HG03159 (cell line): ENCODE results near the gene TAS2R60.
"Not testable (repeated sequence)": the region's sequence is repeated elsewhere in the genome, so short reads cannot be mapped to it uniquely, and the experiment has no call there.

Source experiments
- ATAC-seq: cut with Tn5 transposase; IDR thresholded peaks from one replicate; pipeline ENCODE4 v1.9.1; 2021; ENCODE audit warnings: mild to moderate bottlenecking, moderate library complexity; ENCODE audit not compliant: unreplicated experiment

TAS2R60 gene

DNA sequence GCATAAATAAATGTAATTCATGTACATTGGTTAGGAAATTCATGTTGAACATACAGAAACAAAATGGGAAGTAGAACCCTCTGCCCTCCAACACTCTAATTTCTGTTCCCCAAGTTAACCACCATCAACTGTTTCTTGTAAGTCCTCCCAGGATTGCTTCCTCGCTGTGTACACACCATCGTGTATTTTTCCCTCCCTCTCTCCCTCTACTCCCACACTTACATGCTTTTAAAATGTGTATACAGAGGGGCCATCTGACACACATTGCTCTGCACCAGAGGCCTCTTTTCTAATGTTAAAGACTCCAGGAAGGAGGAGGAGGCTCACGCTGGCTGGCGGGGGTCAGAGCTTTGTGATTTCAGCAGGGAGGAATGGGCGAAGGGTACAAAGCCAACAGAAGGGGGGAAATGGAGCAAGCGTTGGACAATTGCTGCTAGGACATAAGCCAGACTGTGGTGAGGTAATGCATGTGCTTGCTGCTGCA is 32.7 kb upstream of the TAS2R60 start:
- no peak for ATAC-seq

GRCh38 chr7:143411976-143412708 is 31.1 kb upstream of the TAS2R60 start:
- no peak for ATAC-seq

DNA sequence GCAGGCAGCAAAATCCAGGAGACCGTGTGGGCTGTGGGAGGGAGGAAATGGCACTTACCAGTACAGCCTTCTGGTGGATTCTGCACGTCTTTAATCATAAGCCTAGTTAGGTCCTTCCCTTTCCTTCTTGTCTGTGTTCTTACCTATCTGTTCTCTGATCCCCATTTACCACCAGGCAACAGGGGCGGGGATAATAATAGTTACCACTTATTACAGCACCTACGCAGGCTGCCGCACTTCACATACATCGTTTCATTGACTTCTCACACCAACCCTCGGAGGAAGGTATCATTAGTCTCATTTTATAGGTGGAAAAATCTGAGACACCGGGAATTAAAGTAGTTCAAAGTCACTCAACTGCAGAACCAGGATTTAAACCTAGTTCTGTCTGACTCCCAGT is 30.1 kb upstream of the TAS2R60 start:
- no peak for ATAC-seq

- not testable (repeated sequence) for ATAC-seq
These were observed 28.0 kb upstream of the TAS2R60 start for GRCh38 chr7:143415209-143415608.

GRCh38 chr7:143415742-143416397 is 27.4 kb upstream of the TAS2R60 start:
- no peak for ATAC-seq

DNA sequence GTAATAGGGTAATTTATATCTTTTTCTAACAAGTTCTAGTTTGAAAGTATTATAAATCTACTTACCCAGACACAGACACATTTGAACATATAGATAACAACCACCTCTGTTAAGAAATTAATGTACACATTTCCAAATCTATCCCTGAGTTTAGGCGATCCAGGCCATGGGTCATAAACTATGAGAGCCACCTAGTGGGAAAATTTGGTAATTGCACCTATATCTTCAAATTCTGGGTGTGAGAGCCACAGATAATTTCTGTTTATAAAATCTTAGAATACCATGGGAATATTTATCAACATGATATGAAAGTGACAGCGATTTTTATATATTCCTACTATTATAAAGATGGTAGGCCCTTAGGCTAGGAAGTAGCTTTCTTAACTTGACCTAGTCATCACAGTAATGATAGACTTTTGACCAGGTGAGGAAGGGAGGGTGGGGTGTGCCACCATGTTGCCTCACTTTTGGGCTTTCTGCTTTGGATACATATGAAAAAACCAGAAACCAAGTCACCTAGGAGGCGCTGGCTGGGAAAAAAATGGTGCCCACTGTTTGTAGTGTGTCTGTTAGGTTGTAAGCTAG is 26.6 kb upstream of the TAS2R60 start:
- peak; percentile 70 for ATAC-seq

GRCh38 chr7:143417734-143418383 is 25.4 kb upstream of the TAS2R60 start:
- no peak for ATAC-seq

DNA sequence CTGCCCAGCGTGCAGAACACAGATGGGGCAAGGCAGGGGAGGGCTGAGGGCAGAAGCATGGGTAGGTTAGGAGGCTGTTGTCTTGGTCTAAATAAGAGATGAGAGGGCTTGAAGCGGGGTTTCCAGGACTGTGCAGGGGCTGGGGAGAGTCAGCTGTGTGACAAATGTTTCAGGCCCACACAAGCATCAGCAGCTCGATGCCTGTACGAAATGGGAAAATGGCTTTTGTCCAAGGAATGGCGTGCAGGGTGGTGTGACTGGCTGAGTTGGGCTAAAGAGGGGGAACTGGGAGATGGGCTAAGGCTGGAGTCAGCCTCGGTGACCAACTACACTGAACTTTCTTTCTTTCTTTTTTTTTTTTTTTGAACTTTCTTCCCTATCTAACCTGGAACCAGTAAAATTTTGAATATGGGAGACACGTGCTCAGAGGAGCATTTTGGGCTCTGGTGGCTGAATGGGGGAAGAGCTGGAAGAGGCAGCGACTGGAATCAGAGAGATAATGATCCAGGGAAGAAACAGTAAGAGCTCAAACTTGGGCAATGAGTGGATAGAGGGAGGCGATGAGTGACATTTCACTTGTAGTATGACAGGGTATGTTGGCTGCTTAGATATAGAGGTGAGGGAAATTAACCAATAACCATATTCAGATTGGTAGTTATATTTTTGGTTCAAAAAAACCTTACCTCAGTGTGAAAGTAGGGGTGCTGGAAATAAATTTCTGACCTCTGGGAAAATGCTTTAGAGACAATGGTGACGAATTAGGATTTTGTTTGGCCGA is 24.4 kb upstream of the TAS2R60 start:
- ATAC-seq, result no peak

- ATAC-seq, result no peak
These were observed 23.4 kb upstream of the TAS2R60 start for GRCh38 chr7:143419880-143420279.

- ATAC-seq, result not testable (repeated sequence)
These were observed 22.6 kb upstream of the TAS2R60 start for GRCh38 chr7:143420624-143421023.

DNA sequence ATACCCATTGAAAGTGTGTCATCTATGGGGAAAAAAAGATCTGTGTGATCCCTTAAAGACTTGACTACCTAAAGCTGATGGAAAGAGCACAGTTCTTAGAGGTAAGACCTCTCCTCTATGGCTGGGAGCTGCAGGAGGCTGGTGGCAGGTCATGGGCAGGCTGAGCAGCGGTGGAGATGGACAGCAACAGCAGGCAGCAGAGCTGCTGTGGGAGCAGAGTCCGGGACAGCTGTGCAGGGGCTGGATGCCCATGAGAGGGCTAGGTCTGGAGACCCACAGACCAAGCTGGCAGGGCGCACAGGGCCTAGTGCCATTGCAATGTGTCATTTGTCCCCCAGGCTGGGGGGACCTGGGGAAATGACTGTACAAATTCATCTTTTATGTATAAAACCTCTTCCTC is 21.2 kb upstream of the TAS2R60 start:
- no peak for ATAC-seq

GRCh38 chr7:143424476-143424875 is 18.8 kb upstream of the TAS2R60 start:
- not testable (repeated sequence) for ATAC-seq

- no peak for ATAC-seq
These were observed 16.6 kb upstream of the TAS2R60 start for GRCh38 chr7:143426479-143427142.

DNA sequence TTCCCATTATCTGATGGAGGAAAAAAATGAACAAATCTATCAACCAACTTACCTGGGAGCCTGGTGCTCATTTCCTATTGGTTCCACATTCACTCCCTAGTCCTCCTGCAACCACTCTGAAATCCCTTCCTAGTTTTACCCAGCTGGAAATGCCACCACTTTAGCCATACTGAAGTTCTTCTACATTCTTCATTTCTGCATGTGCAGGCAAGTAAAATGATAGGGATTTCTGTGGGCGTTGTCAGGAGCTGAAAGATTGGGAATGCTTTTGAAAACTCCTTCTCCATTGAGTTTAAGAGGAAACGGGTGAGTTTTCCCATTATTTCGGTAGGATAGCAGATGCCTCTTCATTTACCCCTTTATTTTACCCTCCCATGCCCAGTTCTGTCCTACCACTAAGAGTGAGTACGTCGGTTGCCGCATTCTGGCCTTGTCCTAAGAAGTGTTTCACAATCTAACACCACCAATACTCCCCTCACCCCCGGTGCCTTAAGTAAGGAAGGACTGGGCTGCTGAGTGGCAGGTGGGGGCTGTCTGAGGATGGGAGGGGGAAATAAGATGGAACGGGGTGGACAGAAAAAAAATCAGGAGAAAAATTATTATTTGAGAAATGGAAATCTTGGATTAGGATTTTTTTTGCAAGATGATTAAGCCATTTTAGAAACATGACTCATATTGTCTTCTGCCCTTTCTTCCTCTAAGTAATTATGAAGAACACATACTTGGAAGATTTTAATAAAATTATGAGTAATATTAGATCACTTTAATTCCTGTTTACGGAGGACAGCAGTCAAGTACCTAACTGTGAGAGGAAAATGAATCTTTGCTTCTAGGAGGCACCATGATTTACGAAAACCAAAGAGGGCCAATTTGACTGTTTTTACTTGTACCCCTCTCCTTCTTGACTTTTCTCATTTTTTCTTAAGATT is 13.2 kb upstream of the TAS2R60 start:
- no peak for ATAC-seq

DNA sequence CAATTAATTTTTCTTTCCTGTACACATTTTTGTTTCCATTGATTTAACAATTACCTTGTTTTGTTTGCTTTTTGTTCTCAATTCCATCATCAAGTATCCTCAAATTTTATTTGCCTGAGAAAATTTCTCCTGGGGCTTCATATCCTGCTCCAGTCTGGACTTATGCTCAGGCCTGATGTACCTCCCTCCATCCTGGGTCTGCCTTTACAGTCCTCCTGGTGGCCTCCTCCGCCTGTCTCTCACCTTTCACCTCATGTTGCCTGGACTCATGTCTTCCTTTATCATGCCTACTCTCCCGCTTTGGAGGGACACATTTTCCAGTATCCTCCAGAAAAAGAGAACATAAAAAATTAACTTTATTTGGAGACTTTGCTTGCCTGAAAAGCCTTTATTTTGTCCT is 12.1 kb upstream of the TAS2R60 start:
- no peak for ATAC-seq

DNA sequence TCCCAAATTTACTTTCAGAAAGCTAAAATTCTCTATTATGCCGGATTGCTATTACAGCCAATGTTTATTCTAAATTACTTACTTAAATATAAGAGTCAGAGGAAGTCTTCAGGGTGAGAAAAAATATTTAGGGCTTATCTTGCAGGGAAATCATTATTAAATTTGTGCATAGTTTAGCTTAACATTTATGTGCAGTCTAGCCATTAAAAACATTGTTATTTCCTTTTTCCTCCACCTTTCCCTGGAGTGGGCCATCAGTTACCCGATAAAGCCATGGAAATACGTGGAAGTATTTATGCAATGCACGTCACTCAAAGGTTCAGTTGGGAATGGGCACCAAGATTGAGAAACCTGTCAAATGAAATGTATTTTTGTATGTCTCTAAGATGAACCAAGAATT is 9.5 kb upstream of the TAS2R60 start:
- ATAC-seq, result no peak

GRCh38 chr7:143434660-143435059 is 8.6 kb upstream of the TAS2R60 start:
- no peak for ATAC-seq

- ATAC-seq, result no peak
These were observed 8.0 kb upstream of the TAS2R60 start for GRCh38 chr7:143435266-143435665.

- ATAC-seq, result peak; percentile 94
These were observed 6.8 kb upstream of the TAS2R60 start for GRCh38 chr7:143436325-143436946.
